CMK (cell line): Measurements from ENCODE around the gene SERAC1.
"Not testable (repeated sequence)": the region's sequence is repeated elsewhere in the genome, so short reads cannot be mapped to it uniquely, and the experiment has no call there.

ENCODE experiments used
- DNase-seq: peaks from one replicate; pipeline ENCODE4 v3.0.0-alpha.2; 2010; ENCODE audit warnings: low read depth

SERAC1 gene

GRCh38 chr6:158174514-158174913 is 6.5 kb upstream of the SERAC1 start:
- no peak for DNase-seq

GRCh38 chr6:158174024-158174423 is 6.0 kb upstream of the SERAC1 start:
- no peak for DNase-seq

GRCh38 chr6:158172001-158172400 is 3.9 kb upstream of the SERAC1 start:
- no peak for DNase-seq

- DNase-seq = no peak
Observed at GRCh38 chr6:158170656-158171081, 2.6 kb upstream of the SERAC1 start.

- not testable (repeated sequence) for DNase-seq
Observed at GRCh38 chr6:158169634-158170033, 1.6 kb upstream of the SERAC1 start.

- no peak for DNase-seq
Observed at GRCh38 chr6:158165919-158166416, 2.1 kb downstream of the SERAC1 start.

- DNase-seq = no peak
Observed at GRCh38 chr6:158164579-158165170, 3.4 kb downstream of the SERAC1 start.

GRCh38 chr6:158161566-158162254 is 6.4 kb downstream of the SERAC1 start:
- no peak for DNase-seq

- no peak for DNase-seq
Observed at GRCh38 chr6:158160932-158161539, 7.0 kb downstream of the SERAC1 start.

GRCh38 chr6:158158748-158159147 is 9.3 kb downstream of the SERAC1 start:
- DNase-seq = no peak

- DNase-seq = no peak
Observed at GRCh38 chr6:158158123-158158522, 9.9 kb downstream of the SERAC1 start.

GRCh38 chr6:158157064-158157764 is 10.8 kb downstream of the SERAC1 start:
- no peak for DNase-seq

- DNase-seq = no peak
Observed at GRCh38 chr6:158154816-158155215, 13.2 kb downstream of the SERAC1 start.

GRCh38 chr6:158153576-158153975 is 14.5 kb downstream of the SERAC1 start:
- DNase-seq = no peak

- no peak for DNase-seq
Observed at GRCh38 chr6:158152659-158153058, 15.4 kb downstream of the SERAC1 start.

- DNase-seq = not testable (repeated sequence)
Observed at GRCh38 chr6:158152025-158152424, 16.0 kb downstream of the SERAC1 start.

- no peak for DNase-seq
Observed at GRCh38 chr6:158150701-158151100, 17.4 kb downstream of the SERAC1 start.

- no peak for DNase-seq
Observed at GRCh38 chr6:158149641-158150040, 18.4 kb downstream of the SERAC1 start.

- no peak for DNase-seq
Observed at GRCh38 chr6:158143700-158144099, 24.4 kb downstream of the SERAC1 start.

GRCh38 chr6:158142789-158143188 is 25.3 kb downstream of the SERAC1 start:
- no peak for DNase-seq

- no peak for DNase-seq
Observed at GRCh38 chr6:158131926-158132325, 36.1 kb downstream of the SERAC1 start.

GRCh38 chr6:158125271-158125670 is 42.8 kb downstream of the SERAC1 start:
- DNase-seq = no peak

- DNase-seq = no peak
Observed at GRCh38 chr6:158124288-158124687, 43.8 kb downstream of the SERAC1 start.
